Endothelial cell of umbilical vein (primary cell): ENCODE results near the gene HIPK4. TPM values are rescaled to one million over a fixed set of nuclear protein-coding genes. Genes with fewer than 3 reads are reported as not detected.

ENCODE experiments used
- BruUV-seq: library from RNA; stranded (reverse); fragments of 400-500 nt; replicated peaks from 2 replicates; lab custom pipeline; 2021; lab: Mats Ljungman, UMichigan
- CTCF ChIA-PET: fragments of 300-600, 350-600 bp; sonication (Branson Sonifier 250); formaldehyde crosslinking; loops from one replicate; lab custom pipeline; 2021; ENCODE audit warnings: antibody characterized with exemption, inconsistent platforms; lab: Charles Lee
- POLR2A ChIA-PET: fragments of 300-600, 350-600 bp; sonication (Branson Sonifier 250); formaldehyde crosslinking; loops from one replicate; lab custom pipeline; 2021; ENCODE audit warnings: antibody characterized with exemption, inconsistent platforms; lab: Charles Lee
- DNase-seq: peaks from one replicate; pipeline ENCODE4 v3.0.0-alpha.2; 2011; ENCODE audit warnings: low read depth, low spot score
- FAIRE-seq: peaks from 2 replicates; lab custom pipeline; 2011; peaks lifted over from hg19 to GRCh38; lab: Jason Lieb, UNC
- H2AFZ ChIP-seq: 2 replicates; pipeline ENCODE4 v1.6.0; 2012; ENCODE audit warnings: low read depth, low read length, control low read depth, inconsistent platforms
- H3K27ac ChIP-seq: 2 replicates; pipeline ENCODE4 v1.5.1; 2011; ENCODE audit warnings: low read depth, mild to moderate bottlenecking, control low read depth, low read length, moderate library complexity; ENCODE audit not compliant: insufficient read depth
- H3K27me3 ChIP-seq, 2 experiments: 2 replicates each; pipeline versions ENCODE4 v1.6.0 to v1.6.1; 2011; ENCODE audit warnings: low read length in 2 of 2, mixed read lengths in 1 of 2; ENCODE audit not compliant: control insufficient read depth in 2 of 2, insufficient read depth in 2 of 2
- H3K36me3 ChIP-seq, 2 experiments: 2 replicates in 1 of 2; 3 replicates in 1 of 2; pipeline ENCODE4 v1.5.1; 2011; ENCODE audit warnings: low read length in 2 of 2, mild to moderate bottlenecking in 1 of 2, moderate library complexity in 1 of 2; ENCODE audit not compliant: control insufficient read depth in 2 of 2, insufficient read depth in 2 of 2; ENCODE audit errors: extremely low read depth in 1 of 2
- H3K4me1 ChIP-seq: 3 replicates; pipeline ENCODE4 v1.5.1; 2011; ENCODE audit warnings: mild to moderate bottlenecking, low read length; ENCODE audit not compliant: control insufficient read depth, insufficient read depth; ENCODE audit errors: extremely low read depth
- H3K4me2 ChIP-seq: 2 replicates; pipeline ENCODE4 v1.6.1; 2011; ENCODE audit warnings: low read length, control low read depth, mixed read lengths; ENCODE audit not compliant: insufficient read depth
- H3K4me3 ChIP-seq, 3 experiments: fragments of 200-600 bp in 1 of 3; sonication (generic), shearing (Covaris generic) in 1 of 3; replicated peaks in 1 of 3; 2 replicates each; pipeline ENCODE4 v1.5.1; 2011 to 2016; ENCODE audit warnings: control low read depth in 3 of 3, low read length in 3 of 3, mild to moderate bottlenecking in 2 of 3, inconsistent platforms in 1 of 3, low read depth in 1 of 3, moderate library complexity in 1 of 3; ENCODE audit not compliant: insufficient read depth in 1 of 3
- H3K79me2 ChIP-seq: 2 replicates; pipeline ENCODE4 v1.6.0; 2012; ENCODE audit warnings: low read length, inconsistent platforms; ENCODE audit not compliant: control insufficient read depth, insufficient read depth
- H3K9ac ChIP-seq: replicated peaks from 2 replicates; pipeline ENCODE3; 2011; ENCODE audit warnings: low read length, control low read depth; ENCODE audit not compliant: insufficient read depth; ENCODE audit errors: extremely low read depth
- H3K9me1 ChIP-seq: replicated peaks from 3 replicates; pipeline ENCODE4 v1.6.0; 2011; ENCODE audit warnings: mild to moderate bottlenecking, low read length; ENCODE audit not compliant: control insufficient read depth, insufficient read depth; ENCODE audit errors: extremely low read depth
- H3K9me3 ChIP-seq: replicated peaks from 2 replicates; pipeline ENCODE4 v1.5.1; 2012; ENCODE audit warnings: low read length, inconsistent platforms; ENCODE audit not compliant: control insufficient read depth, insufficient read depth
- H4K20me1 ChIP-seq: replicated peaks from 2 replicates; pipeline ENCODE3; 2011; ENCODE audit warnings: mild to moderate bottlenecking, low read length; ENCODE audit not compliant: control insufficient read depth, insufficient read depth; ENCODE audit errors: extremely low read depth
- CTCF ChIP-seq, 2 donors: IDR thresholded peaks; 1 replicate in 1 of 2; 2 replicates in 1 of 2; pipeline ENCODE4 v1.5.1; 2011; ENCODE audit warnings: low read length in 2 of 2, mild to moderate bottlenecking in 2 of 2, moderate library complexity in 2 of 2, control low read depth in 1 of 2, inconsistent platforms in 1 of 2, low read depth in 1 of 2; ENCODE audit not compliant: insufficient read depth in 1 of 2; ENCODE audit errors: extremely low read depth in 1 of 2
- EZH2 ChIP-seq: IDR thresholded peaks from 2 replicates; pipeline ENCODE4 v1.6.1; 2012; ENCODE audit warnings: borderline replicate concordance, low read depth, mild to moderate bottlenecking, moderate library complexity, low read length, inconsistent platforms; ENCODE audit not compliant: severe bottlenecking
- FOS ChIP-seq: IDR thresholded peaks from 2 replicates; pipeline ENCODE4 v1.6.1; 2011; ENCODE audit warnings: mild to moderate bottlenecking, low read length, moderate library complexity, borderline replicate concordance; ENCODE audit not compliant: insufficient read depth
- GATA2 ChIP-seq: IDR thresholded peaks from 2 replicates; pipeline ENCODE4 v1.7.0; 2011; ENCODE audit warnings: low read depth, mild to moderate bottlenecking, moderate library complexity, mixed read lengths, low read length; ENCODE audit not compliant: insufficient read length, insufficient read depth
- JUN ChIP-seq: IDR thresholded peaks from 2 replicates; pipeline ENCODE4 v1.6.1; 2011; ENCODE audit warnings: borderline replicate concordance, low read depth; ENCODE audit not compliant: insufficient read length, insufficient read depth
- MYC ChIP-seq: IDR thresholded peaks from one replicate; pipeline ENCODE4 v1.6.1; 2011; ENCODE audit warnings: mild to moderate bottlenecking, low read depth, low read length
- POLR2A ChIP-seq: IDR thresholded peaks from 2 replicates; pipeline ENCODE4 v1.6.1; 2012; ENCODE audit warnings: low read depth, mild to moderate bottlenecking, control low read depth, low read length
- POLR2AphosphoS5 ChIP-seq: IDR thresholded peaks from 2 replicates; pipeline ENCODE4 v1.6.1; 2012; ENCODE audit warnings: low read depth, mild to moderate bottlenecking, control low read depth, low read length, moderate library complexity; ENCODE audit not compliant: insufficient read depth
- dilution Hi-C: fragments of 300-500 bp; cut with MboI; formaldehyde crosslinking; loops from one replicate; pipeline ENCODE4 v1.15.0; 2019; ENCODE audit warnings: low sequenced_read_pairs; ENCODE audit not compliant: extremely low pct_ligation_motif_present
- intact Hi-C: fragments of 100-400 bp; cut with micrococcal nuclease; formaldehyde crosslinking; loops from one replicate; pipeline ENCODE4 v1.10.0; 2022
- polyA plus RNA-seq, 4 experiments: library from polyadenylated mRNA; depleted of rRNA in 3 of 4; stranded (reverse) in 3 of 4; unstranded in 1 of 4; fragments of >200 nt; gene quantifications; 2 replicates each; pipeline versions ENCODE4 v1.2.1 to v1.2.3, GENCODE V29; 2011 to 2012; ENCODE audit warnings: missing spikeins in 1 of 4
- total RNA-seq: library from RNA; stranded (reverse); gene quantifications from 2 replicates; pipeline ENCODE4 v1.2.3, GENCODE V29; 2021
- TF ChIP-seq, protein P1 (sequence below): IDR thresholded peaks from 2 replicates; pipeline ENCODE4 v1.6.1; 2011; ENCODE audit not compliant: insufficient read depth, insufficient read length

HIPK4 gene
- total and polyA plus RNA-seq, 2 donors (not counting 3 experiments of a cell fraction or from before 2014, with no cell fraction given): 0.12 TPM; not detected in 1

- DNase-seq: no peak
- Histone ChIP-seq H3K4me2 (no peak overlapping the region), H3K9me1 (no peaks in the 10 kb centered on the region), H2AFZ (no peak overlapping the region), H3K36me3 (peaks cover 0 to 8% of the 10 kb centered on the region in 2 experiments), H3K27ac (no peak overlapping the region), H3K4me3 (no peak overlapping the region), H4K20me1 (no peaks in the 10 kb centered on the region), H3K9ac (no peak overlapping the region), H3K27me3 (no peaks in the 10 kb centered on the region), H3K9me3 (no peaks in the 10 kb centered on the region), H3K79me2 (peaks cover 2% of the 10 kb centered on the region), H3K4me1 (no peaks in the 10 kb centered on the region)
- ChIA-PET CTCF (interaction anchor here (1.3 kb wide), 1 partner anchor 32 kb away, joined by 7 read pairs; no protein-coding TSS in a partner anchor), POLR2A (no interaction called here)
- BruUV-seq: no TSS peak
- TF ChIP-seq MYC: no peak
- no peak for TF ChIP-seq POLR2A
- TF ChIP-seq, protein P1, sequence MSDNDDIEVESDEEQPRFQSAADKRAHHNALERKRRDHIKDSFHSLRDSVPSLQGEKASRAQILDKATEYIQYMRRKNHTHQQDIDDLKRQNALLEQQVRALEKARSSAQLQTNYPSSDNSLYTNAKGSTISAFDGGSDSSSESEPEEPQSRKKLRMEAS: no peak
- TF ChIP-seq EZH2: no peak
- TF ChIP-seq JUN: no peak
- TF ChIP-seq POLR2AphosphoS5: no peak
- no peak for TF ChIP-seq CTCF (IDR thresholded peaks at IDR 0.05; ENCODE audit: extremely low read depth in 1 of 2, insufficient read depth in 1 of 2, low read depth in 1 of 2, low read length in 2 of 2)
- no peak for TF ChIP-seq FOS
- no peak for TF ChIP-seq GATA2
- dilution Hi-C loops: no loop called here
- FAIRE-seq: no peak
- intact Hi-C loops: loop anchor here (5.0 kb wide), 1 partner anchor 45 kb away; no protein-coding TSS in a partner anchor
Measured at GRCh38 chr19:40337107-40337506, 52.9 kb downstream of the HIPK4 start.
